HEK293 (cell line): ENCODE results near the gene NUMB.

Experiments
- CTCF ChIA-PET: fragments of 350-600 bp; formaldehyde crosslinking; extraction: SDS; loops from one replicate; lab custom pipeline; 2021; ENCODE audit warnings: antibody characterized with exemption; lab: Yijun Ruan, JAX
- POLR2A ChIA-PET: fragments of 300-600 bp; formaldehyde crosslinking; extraction: SDS; loops from one replicate; lab custom pipeline; 2020; ENCODE audit warnings: antibody characterized with exemption, inconsistent platforms; lab: Yijun Ruan, JAX
- H3K27ac ChIP-seq: fragments of 200-500 bp; sonication (Bioruptor generic); 2 replicates; pipeline ENCODE4 v1.5.1; 2014; ENCODE audit warnings: low read depth, low read length, control low read depth, inconsistent platforms; ENCODE audit errors: extremely low read depth
- H3K36me3 ChIP-seq, 2 experiments: fragments of 200-500 bp in 1 of 2; sonication (Bioruptor generic) in 1 of 2; 1 replicate in 1 of 2; 2 replicates in 1 of 2; pipeline ENCODE4 v1.5.1; 2014 to 2017; ENCODE audit warnings: inconsistent platforms in 2 of 2, low read length in 2 of 2; ENCODE audit not compliant: control insufficient read depth in 2 of 2, insufficient read depth in 1 of 2
- H3K4me1 ChIP-seq: fragments of 200-500 bp; sonication (Bioruptor generic); 2 replicates; pipeline ENCODE4 v1.5.1; 2014; ENCODE audit warnings: mild to moderate bottlenecking, low read length, inconsistent platforms; ENCODE audit not compliant: control insufficient read depth, insufficient read depth
- H3K4me3 ChIP-seq: 2 replicates; pipeline ENCODE4 v1.5.1; 2011; ENCODE audit warnings: low read depth, mild to moderate bottlenecking, control low read depth, low read length, moderate library complexity
- H3K9me3 ChIP-seq: fragments of 200-500 bp; sonication (Bioruptor generic); 2 replicates; pipeline ENCODE4 v1.5.1; 2014; ENCODE audit warnings: low read depth, low read length, inconsistent platforms; ENCODE audit not compliant: control insufficient read depth, insufficient read depth
- KLF8 ChIP-seq: fragments of 450-650 bp; formaldehyde crosslinking; IDR thresholded peaks from 2 replicates; pipeline ENCODE4 v1.5.1; 2016; ENCODE audit warnings: missing biosample characterization, missing genetic modification characterization
- OVOL3 ChIP-seq: fragments of 450-650 bp; formaldehyde crosslinking; IDR thresholded peaks from 2 replicates; pipeline ENCODE4 v1.5.1; 2016; ENCODE audit warnings: missing biosample characterization, missing genetic modification characterization
- SP2 ChIP-seq: fragments of 450-650 bp; formaldehyde crosslinking; IDR thresholded peaks from 2 replicates; pipeline ENCODE4 v1.5.1; 2016; ENCODE audit warnings: missing biosample characterization, missing genetic modification characterization
- ZEB2 ChIP-seq: fragments of 450-650 bp; formaldehyde crosslinking; IDR thresholded peaks from 2 replicates; pipeline ENCODE4 v1.5.1; 2016; ENCODE audit warnings: missing biosample characterization, missing genetic modification characterization
- ZNF121 ChIP-seq: fragments of 450-650 bp; formaldehyde crosslinking; IDR thresholded peaks from 2 replicates; pipeline ENCODE4 v1.5.1; 2016; ENCODE audit warnings: missing biosample characterization, missing genetic modification characterization
- ZNF157 ChIP-seq: fragments of 450-650 bp; formaldehyde crosslinking; IDR thresholded peaks from 2 replicates; pipeline ENCODE4 v1.5.1; 2016; ENCODE audit warnings: missing biosample characterization, missing genetic modification characterization
- ZNF202 ChIP-seq: fragments of 450-650 bp; formaldehyde crosslinking; IDR thresholded peaks from 2 replicates; pipeline ENCODE4 v1.5.1; 2016; ENCODE audit warnings: missing biosample characterization, missing genetic modification characterization, borderline replicate concordance
- ZNF335 ChIP-seq: fragments of 450-650 bp; formaldehyde crosslinking; conservative IDR thresholded peaks from 2 replicates; pipeline ENCODE4 v1.5.1; 2016; ENCODE audit warnings: missing biosample characterization, missing genetic modification characterization
- ZNF529 ChIP-seq: fragments of 450-650 bp; formaldehyde crosslinking; IDR thresholded peaks from 2 replicates; pipeline ENCODE4 v1.5.1; 2017; ENCODE audit warnings: missing genetic modification characterization, missing biosample characterization; ENCODE audit not compliant: insufficient replicate concordance
- ZNF664 ChIP-seq: fragments of 450-650 bp; formaldehyde crosslinking; IDR thresholded peaks from 2 replicates; pipeline ENCODE4 v1.5.1; 2016; ENCODE audit warnings: missing biosample characterization, missing genetic modification characterization
- ZNF670 ChIP-seq: fragments of 450-650 bp; formaldehyde crosslinking; IDR thresholded peaks from 2 replicates; pipeline ENCODE4 v1.5.1; 2016; ENCODE audit warnings: missing biosample characterization, missing genetic modification characterization, low read depth
- ZNF843 ChIP-seq: fragments of 450-650 bp; formaldehyde crosslinking; IDR thresholded peaks from 2 replicates; pipeline ENCODE4 v1.5.1; 2016; ENCODE audit warnings: missing biosample characterization, missing genetic modification characterization
- ZSCAN23 ChIP-seq: fragments of 450-650 bp; formaldehyde crosslinking; IDR thresholded peaks from 2 replicates; pipeline ENCODE4 v1.5.1; 2016; ENCODE audit warnings: missing biosample characterization, missing genetic modification characterization
- TF ChIP-seq, protein P1 (sequence below): fragments of 450-650 bp; formaldehyde crosslinking; IDR thresholded peaks from 2 replicates; pipeline ENCODE4 v1.5.1; 2016; ENCODE audit warnings: missing biosample characterization, missing genetic modification characterization
- TF ChIP-seq, protein P2 (sequence below): fragments of 450-650 bp; formaldehyde crosslinking; IDR thresholded peaks from 2 replicates; pipeline ENCODE4 v1.5.1; 2017; ENCODE audit warnings: missing biosample characterization, mild to moderate bottlenecking, missing genetic modification characterization, moderate library complexity
- TF ChIP-seq, protein P3 (sequence below): fragments of 450-650 bp; formaldehyde crosslinking; IDR thresholded peaks from 2 replicates; pipeline ENCODE4 v1.5.1; 2016; ENCODE audit warnings: missing biosample characterization, missing genetic modification characterization, borderline replicate concordance
- TF ChIP-seq, protein P4 (sequence below): fragments of 450-650 bp; formaldehyde crosslinking; IDR thresholded peaks from 2 replicates; pipeline ENCODE4 v1.5.1; 2016; ENCODE audit warnings: missing biosample characterization, missing genetic modification characterization

The NUMB gene

DNA sequence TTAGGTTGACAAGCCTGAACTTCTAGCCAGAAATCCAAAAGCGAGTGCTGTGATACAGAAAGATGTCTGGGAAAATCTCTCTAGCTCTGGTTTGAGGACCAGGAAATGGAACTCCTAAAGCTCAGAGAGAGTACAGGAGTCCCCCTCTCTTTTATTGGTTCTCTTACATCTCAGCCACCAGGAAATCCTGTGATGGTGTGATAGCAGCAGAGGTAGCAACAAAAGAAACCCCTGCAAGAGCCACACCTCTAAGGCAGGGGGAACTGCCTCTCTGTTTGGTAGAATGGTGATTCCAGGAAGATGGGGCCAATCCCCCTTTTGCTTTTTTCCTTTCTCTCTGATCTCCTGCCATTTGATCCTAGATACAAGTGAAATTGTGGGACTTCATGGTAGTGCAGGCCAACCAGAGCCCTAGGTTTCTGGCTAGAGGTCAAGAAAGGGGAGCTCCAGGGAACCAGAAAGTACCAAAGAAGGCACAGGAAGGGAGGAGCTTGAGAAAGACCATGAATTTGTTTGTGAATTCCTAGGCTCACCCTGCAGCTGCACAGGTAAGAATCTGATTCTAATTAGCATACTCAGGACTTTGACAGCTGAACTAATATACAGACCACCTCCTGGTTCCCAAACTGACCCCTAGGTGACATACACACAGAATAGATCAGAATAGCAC, 132.6 kb downstream of the NUMB start (continued):
- TF ChIP-seq, protein P1, sequence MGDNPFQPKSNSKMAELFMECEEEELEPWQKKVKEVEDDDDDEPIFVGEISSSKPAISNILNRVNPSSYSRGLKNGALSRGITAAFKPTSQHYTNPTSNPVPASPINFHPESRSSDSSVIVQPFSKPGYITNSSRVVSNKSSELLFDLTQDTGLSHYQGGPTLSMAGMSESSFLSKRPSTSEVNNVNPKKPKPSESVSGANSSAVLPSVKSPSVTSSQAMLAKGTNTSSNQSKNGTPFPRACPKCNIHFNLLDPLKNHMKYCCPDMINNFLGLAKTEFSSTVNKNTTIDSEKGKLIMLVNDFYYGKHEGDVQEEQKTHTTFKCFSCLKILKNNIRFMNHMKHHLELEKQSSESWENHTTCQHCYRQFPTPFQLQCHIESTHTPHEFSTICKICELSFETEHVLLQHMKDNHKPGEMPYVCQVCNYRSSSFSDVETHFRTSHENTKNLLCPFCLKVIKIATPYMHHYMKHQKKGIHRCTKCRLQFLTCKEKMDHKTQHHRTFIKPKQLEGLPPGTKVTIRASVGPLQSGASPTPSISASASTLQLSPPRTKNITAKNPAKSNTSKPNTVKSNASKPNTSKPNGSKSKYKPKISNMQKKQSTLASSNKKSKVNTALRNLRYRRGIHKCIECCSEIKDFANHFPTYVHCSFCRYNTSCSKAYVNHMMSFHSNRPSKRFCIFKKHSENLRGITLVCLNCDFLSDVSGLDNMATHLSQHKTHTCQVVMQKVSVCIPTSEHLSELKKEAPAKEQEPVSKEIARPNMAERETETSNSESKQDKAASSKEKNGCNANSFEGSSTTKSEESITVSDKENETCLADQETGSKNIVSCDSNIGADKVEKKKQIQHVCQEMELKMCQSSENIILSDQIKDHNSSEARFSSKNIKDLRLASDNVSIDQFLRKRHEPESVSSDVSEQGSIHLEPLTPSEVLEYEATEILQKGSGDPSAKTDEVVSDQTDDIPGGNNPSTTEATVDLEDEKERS = no peak
- no peak for TF ChIP-seq OVOL3 (tag by site-specific recombination)
- TF ChIP-seq ZNF335 (tag by site-specific recombination) = no peak

DNA sequence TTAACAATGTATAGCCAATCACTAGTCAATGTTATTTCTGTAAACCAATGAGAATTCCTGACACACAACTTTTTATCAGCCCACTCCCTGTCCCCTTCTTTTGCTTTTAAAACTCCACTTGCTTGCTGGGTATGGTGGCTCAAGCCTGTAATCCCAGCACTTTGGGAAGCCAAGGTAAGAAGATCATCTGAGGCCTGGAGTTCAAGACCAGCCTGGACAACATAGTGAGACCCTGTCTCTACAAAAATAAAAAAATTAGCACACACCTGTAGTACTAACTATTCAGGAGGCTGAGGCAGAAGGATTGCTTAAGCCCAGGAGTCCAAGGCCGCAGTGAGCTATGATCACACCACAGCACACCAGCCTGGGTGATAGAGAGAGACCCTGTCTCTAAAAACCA, 133.3 kb downstream of the NUMB start:
- TF ChIP-seq ZNF121 (tag by site-specific recombination) = peak; percentile 63
- no peak for TF ChIP-seq ZSCAN23 (tag by site-specific recombination)
- POLR2A ChIA-PET = no interaction called here

DNA sequence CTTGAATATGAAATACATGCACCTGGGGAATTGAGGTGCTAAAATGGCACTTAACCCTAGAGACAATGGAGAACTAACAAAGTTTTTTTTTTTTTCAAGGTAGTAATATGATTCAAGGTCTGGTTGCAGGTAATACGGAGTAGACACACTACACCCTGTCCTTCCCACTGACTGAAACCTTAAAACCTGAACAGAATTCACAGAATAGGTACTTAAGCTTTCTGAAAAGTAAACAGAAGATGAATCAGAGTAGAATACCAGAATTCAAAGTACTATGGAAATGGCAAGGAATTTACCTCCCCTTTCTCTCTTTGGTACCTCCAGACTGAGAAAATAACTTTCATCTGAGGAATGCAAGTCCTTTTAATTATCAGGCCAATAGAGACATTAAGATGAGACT, 133.8 kb downstream of the NUMB start:
- POLR2A ChIA-PET = no interaction called here
- H3K9me3 ChIP-seq = no peaks in the 10 kb centered on the region
- no peak overlapping the region for H3K4me3 ChIP-seq
- H3K4me1 ChIP-seq = peaks cover 10% of the 10 kb centered on the region
- CTCF ChIA-PET = interaction anchor here (1.2 kb wide), 1 partner anchor 147 kb away, joined by 3 read pairs; no protein-coding TSS in a partner anchor
- H3K36me3 ChIP-seq = no peaks in the 10 kb centered on the region; a peak in 1 of 3 replicates
- TF ChIP-seq ZEB2 (tag by site-specific recombination) = no peak
- TF ChIP-seq, all 188 proteins: peak for 0
- H3K27ac ChIP-seq = no peak overlapping the region

More for the DNA sequence above, 133.3 kb downstream of the NUMB start:
- Histone ChIP-seq H3K4me1 (peaks cover 10% of the 10 kb centered on the region), H3K27ac (no peak overlapping the region), H3K36me3 (no peaks in the 10 kb centered on the region; a peak in 1 of 3 replicates), H3K4me3 (no peak overlapping the region), H3K9me3 (no peaks in the 10 kb centered on the region)
- CTCF ChIA-PET = interaction anchor here (1.2 kb wide), 1 partner anchor 147 kb away, joined by 3 read pairs; no protein-coding TSS in a partner anchor

DNA sequence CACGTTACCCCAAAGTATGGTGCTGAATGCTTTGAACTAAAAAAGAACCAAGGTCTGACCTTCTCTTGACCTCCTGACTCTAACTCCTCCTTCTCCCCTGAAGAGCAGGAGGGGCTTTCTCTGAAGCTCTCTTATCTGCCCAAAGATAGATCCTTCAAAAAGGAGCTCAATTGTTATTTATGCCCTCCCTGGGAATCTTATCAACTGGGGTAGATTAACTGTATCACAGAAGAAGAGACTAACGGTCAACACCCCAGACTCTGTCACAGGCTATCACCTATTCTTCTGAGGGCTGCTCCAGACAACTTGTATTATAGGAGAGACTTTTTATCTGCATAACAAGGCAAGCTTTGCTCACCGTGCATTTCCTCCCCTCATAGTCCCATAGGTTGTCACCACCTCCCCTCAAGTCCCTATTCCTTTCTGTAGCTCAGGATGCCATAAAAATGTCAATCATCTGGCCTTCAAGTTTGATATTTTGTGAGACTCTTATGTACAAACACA, 134.4 kb downstream of the NUMB start:
- no peaks in the 10 kb centered on the region for H3K9me3 ChIP-seq
- H3K36me3 ChIP-seq = no peaks in the 10 kb centered on the region; a peak in 1 of 3 replicates
- H3K4me3 ChIP-seq = no peak overlapping the region
- ChIA-PET CTCF (no interaction called here), POLR2A (interaction anchor here (0.7 kb wide), 1 partner anchor 12 kb away, joined by 3 read pairs; no protein-coding TSS in a partner anchor)
- no peak overlapping the region for H3K27ac ChIP-seq
- H3K4me1 ChIP-seq = peaks cover 10% of the 10 kb centered on the region
- TF ChIP-seq ZNF664 (tag by site-specific recombination) (no peak), ZNF202 (tag by site-specific recombination) (no peak), KLF8 (tag by site-specific recombination) (no peak), ZNF157 (tag by site-specific recombination) (no peak), ZSCAN23 (tag by site-specific recombination) (no peak), ZNF529 (tag by site-specific recombination) (no peak), ZNF670 (no peak), ZNF843 (tag by site-specific recombination) (no peak), SP2 (tag by site-specific recombination) (no peak)
- TF ChIP-seq, protein P2, sequence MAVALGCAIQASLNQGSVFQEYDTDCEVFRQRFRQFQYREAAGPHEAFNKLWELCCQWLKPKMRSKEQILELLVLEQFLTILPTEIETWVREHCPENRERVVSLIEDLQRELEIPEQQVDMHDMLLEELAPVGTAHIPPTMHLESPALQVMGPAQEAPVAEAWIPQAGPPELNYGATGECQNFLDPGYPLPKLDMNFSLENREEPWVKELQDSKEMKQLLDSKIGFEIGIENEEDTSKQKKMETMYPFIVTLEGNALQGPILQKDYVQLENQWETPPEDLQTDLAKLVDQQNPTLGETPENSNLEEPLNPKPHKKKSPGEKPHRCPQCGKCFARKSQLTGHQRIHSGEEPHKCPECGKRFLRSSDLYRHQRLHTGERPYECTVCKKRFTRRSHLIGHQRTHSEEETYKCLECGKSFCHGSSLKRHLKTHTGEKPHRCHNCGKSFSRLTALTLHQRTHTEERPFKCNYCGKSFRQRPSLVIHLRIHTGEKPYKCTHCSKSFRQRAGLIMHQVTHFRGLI (tag by site-specific recombination) = no peak
- TF ChIP-seq, protein P3, sequence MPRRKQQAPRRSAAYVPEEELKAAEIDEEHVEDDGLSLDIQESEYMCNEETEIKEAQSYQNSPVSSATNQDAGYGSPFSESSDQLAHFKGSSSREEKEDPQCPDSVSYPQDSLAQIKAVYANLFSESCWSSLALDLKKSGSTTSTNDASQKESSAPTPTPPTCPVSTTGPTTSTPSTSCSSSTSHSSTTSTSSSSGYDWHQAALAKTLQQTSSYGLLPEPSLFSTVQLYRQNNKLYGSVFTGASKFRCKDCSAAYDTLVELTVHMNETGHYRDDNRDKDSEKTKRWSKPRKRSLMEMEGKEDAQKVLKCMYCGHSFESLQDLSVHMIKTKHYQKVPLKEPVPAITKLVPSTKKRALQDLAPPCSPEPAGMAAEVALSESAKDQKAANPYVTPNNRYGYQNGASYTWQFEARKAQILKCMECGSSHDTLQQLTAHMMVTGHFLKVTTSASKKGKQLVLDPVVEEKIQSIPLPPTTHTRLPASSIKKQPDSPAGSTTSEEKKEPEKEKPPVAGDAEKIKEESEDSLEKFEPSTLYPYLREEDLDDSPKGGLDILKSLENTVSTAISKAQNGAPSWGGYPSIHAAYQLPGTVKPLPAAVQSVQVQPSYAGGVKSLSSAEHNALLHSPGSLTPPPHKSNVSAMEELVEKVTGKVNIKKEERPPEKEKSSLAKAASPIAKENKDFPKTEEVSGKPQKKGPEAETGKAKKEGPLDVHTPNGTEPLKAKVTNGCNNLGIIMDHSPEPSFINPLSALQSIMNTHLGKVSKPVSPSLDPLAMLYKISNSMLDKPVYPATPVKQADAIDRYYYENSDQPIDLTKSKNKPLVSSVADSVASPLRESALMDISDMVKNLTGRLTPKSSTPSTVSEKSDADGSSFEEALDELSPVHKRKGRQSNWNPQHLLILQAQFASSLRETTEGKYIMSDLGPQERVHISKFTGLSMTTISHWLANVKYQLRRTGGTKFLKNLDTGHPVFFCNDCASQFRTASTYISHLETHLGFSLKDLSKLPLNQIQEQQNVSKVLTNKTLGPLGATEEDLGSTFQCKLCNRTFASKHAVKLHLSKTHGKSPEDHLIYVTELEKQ = no peak
- TF ChIP-seq, protein P4, sequence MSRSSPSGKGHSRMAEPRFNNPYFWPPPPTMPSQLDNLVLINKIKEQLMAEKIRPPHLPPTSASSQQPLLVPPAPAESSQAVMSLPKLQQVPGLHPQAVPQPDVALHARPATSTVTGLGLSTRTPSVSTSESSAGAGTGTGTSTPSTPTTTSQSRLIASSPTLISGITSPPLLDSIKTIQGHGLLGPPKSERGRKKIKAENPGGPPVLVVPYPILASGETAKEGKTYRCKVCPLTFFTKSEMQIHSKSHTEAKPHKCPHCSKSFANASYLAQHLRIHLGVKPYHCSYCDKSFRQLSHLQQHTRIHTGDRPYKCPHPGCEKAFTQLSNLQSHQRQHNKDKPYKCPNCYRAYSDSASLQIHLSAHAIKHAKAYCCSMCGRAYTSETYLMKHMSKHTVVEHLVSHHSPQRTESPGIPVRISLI (tag by site-specific recombination) = no peak
